ENCODE data around the gene SLC16A10.
"Not testable (repeated sequence)": the region's sequence is repeated elsewhere in the genome, so short reads cannot be mapped to it uniquely, and the experiment has no call there.

SLC16A10 gene

GRCh38 chr6:111087871-111088667 is 766 bp downstream of the SLC16A10 start:
- DNase-seq: peak; percentile 47

DNA sequence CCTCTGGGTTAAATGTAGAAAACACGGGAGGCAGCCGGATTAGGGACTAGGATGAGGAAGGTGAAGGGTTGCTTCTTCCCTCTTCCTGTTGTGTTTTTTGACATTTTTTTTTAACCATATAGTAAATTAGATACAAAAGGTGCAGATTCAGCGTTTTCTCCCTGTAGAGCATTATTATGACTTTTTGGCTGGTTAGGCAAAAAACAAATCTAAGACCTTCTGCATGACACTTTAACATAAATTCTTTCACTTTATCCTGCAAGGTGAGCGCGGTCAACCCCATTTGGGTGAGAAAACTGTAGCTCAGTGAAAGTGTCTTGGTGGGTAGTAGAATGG is 1.3 kb downstream of the SLC16A10 start:
- DNase-seq: no peak

DNA sequence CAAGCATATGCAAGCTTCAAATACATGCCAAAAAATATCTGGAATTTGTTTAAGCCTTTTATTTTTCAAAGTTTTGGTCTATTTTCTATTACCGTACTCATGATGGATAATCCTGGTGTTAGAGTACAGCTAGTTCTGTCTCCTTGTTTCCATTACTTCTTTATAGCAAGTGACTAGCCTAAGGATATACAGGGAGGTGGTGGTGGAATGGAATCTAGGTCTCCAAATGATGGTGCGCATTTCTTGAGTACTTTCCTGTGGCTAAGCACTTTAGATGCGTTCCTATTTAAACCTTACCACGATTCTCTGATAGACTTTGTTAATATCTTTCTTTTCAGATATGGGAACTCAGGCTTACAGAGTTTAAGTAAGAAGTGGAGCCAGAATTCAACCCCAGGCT is 3.5 kb downstream of the SLC16A10 start:
- no peak for DNase-seq

DNA sequence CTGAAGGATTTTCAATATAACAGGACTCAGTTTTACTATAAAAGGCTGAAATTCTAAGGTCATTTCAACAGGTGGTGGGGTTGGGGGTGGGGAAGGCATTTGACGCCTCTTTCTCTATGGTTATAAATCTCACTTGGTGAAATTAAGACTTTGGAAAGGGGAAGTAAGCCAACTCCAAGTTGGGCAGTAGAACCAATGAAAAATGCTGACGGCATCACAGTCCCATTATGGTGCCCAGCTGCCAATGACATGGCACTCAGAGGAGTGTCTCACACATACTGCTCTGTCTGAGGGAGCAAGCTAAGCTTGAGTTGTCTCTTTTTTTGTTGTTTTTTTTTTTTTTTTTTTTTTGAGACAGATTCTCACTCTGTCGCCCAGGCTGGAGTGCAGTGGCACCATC is 4.7 kb downstream of the SLC16A10 start:
- DNase-seq: no peak

GRCh38 chr6:111095488-111095887 is 8.2 kb downstream of the SLC16A10 start:
- DNase-seq: not testable (repeated sequence)

GRCh38 chr6:111096246-111096645 is 8.9 kb downstream of the SLC16A10 start:
- DNase-seq: no peak

- DNase-seq: no peak
Observed at GRCh38 chr6:111098597-111098996, 11.3 kb downstream of the SLC16A10 start.

- no peak for DNase-seq
Observed at GRCh38 chr6:111101987-111102386, 14.7 kb downstream of the SLC16A10 start.

GRCh38 chr6:111105578-111105977 is 18.3 kb downstream of the SLC16A10 start:
- peak; percentile 92 for DNase-seq

DNA sequence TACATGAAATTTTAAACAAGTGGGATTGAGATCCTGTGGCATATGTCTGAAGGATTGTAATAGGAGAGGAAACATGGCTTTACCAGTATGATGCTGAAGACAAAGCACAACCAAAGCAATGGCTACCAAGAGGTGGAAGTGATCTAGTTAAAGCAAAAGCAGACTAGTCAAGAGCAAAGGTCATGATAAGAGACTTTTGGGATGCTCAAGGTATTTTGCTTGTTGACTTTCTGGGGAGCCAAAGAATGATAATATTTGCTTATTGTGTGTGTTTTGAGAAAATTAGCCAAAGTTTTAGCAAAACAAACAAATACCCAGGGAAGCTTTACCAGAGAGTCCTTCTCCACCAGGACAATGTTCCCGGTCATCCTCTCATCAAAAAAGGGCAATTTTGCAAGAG is 20.3 kb downstream of the SLC16A10 start:
- DNase-seq: no peak

- peak; percentile 52 for DNase-seq
Observed at GRCh38 chr6:111110036-111110435, 22.7 kb downstream of the SLC16A10 start.

- peak; percentile 56 for DNase-seq
Observed at GRCh38 chr6:111113336-111114086, 26.2 kb downstream of the SLC16A10 start.

DNA sequence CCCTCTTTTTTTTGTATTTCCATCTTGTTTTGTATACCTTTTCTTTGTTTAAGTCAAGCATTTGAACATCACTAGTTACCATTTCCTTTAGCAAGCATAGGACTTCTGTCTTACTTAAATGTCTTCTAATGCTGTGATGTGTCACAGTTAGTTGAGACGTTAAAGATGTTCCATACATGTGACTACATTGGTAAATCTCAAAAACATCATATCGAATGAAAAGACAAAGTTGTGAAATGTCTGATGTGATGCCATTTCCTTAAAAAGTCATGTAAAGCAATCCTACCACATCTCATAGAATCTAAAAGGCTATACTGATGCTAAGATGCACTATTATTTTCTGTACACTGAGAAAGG is 26.8 kb downstream of the SLC16A10 start:
- DNase-seq: peak; percentile 52

GRCh38 chr6:111114482-111114881 is 27.2 kb downstream of the SLC16A10 start:
- DNase-seq: no peak

DNA sequence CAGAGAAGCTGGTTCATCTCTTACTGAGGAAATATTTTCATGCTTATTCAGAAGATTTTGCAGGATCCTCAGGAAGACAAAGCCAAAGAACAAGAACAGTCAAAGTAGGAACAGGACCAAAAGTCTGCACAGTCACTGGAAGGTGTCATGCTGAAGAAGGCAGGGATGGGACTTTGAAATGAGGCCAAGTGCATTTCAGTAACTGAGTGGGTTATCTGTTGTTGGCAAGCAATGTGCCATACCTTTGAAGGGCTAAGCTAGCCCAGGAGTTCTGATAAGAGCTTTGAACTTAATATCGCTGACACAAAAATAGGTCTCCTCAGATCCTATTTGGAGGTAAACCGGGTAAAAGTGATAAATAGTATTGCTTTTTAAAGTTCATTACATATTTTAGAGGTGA is 31.5 kb downstream of the SLC16A10 start:
- peak; percentile 64 for DNase-seq

DNA sequence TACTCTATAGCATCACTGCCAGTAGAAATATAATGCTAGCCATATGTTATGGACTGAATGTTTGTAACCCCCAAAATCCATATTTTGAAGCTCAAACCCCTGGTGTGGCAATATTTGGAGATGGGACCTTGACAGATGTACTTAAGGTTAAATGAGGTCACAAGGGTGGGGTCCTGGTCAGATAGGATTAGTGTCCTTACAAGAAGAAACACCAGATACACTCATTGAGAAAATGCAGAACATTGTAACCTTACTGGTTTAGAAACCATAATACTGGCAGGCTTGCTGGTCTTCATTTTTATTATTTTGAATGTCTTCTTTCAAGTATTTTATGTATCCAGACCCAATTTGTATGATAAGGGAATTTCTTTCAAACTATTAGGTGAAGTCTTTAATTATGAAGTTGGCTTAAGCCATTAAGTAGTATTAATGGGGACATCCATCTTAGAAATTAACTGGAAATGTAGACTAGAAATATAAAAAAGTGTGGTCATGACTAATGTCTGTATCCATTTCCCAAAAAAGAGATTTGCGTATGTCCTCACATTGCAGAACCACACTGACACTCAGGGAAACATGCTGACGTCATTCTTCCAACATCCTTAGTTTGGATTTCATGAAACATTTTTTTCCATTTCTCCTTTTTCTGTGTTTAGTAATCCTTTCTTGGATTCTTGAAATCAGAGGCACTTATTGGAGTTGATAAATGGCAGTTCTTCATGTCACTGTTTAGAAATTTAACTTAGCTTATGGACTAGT is 32.4 kb downstream of the SLC16A10 start:
- DNase-seq: no peak

GRCh38 chr6:111121789-111122350 is 34.6 kb downstream of the SLC16A10 start:
- DNase-seq: no peak

- DNase-seq: no peak
Observed at GRCh38 chr6:111122458-111123286, 35.4 kb downstream of the SLC16A10 start.

GRCh38 chr6:111124406-111124805 is 37.1 kb downstream of the SLC16A10 start:
- DNase-seq: no peak

DNA sequence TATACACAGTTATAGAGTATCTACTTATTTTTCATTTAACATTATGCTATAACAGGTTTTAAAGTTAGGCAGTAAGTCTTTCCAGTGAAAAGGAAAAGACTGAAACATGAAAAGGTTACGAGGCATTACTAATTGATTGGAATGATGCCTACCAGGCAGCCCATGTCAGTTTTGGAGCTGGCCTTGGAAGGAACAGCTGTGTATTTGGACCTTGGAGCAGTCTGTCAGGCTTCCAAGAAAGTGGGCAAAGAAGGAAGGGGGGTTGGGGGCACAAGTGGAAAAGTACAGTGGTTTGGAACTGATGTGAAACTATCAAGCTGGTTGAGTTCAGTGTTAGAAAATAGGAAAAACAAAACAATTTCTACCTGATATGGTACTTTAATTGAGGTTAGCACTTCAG is 41.7 kb downstream of the SLC16A10 start:
- no peak for DNase-seq

DNA sequence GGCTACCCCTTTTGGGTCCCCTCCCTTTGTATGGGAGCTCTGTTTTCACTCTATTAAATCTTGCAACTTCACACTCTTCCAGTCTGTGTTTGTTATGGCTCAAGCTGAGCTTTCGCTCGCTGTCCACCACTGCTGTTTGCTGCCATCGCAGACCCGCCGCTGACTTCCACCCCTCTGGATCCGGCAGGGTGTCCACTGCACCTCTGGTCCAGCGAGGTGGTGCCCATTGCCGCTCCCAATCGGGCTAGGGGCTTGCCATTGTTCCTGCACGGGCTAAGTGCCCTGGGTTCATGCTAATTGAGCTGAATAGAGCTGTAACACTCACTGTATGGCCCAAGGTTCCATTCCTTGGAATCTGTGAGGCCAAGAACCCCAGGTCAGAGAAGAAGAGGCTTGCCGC is 43.7 kb downstream of the SLC16A10 start:
- DNase-seq: not testable (repeated sequence)

DNA sequence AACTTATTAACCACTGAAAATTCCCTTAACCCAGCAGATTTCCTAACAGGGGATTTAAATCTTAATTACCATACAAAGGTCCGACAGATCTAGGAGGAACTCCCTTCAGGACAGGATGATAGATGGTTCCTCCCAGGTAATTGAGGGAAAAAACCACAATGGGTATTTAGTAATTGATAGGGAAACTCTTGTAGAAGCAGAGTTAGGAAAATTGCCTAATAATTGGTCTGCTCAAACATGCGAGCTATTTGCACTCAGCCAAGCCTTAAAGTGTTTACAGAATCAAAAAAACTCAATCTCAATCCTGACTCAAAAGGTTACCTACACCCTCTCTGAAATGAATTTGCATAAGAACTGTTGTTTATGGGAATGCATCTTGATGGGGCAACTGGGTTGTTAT is 45.4 kb downstream of the SLC16A10 start:
- DNase-seq: not testable (repeated sequence)

Data from hematopoietic multipotent progenitor cell treated with erythropoietin and hydrocortisone succinate and interleukin-3 and kit ligand, for 6 days (in vitro differentiated cells).